ENCODE results near the gene ZC3H6. TPM values are rescaled to one million over a fixed set of nuclear protein-coding genes. Genes with fewer than 3 reads are reported as not detected.

The ZC3H6 gene
- total RNA-seq, 1 donor: 3.0 TPM

- no peak for DNase-seq (ENCODE audit: low read depth)
- no peak overlapping the region for H3K4me3 ChIP-seq (ENCODE audit: low read depth, low read length)
- TF ChIP-seq, protein P1, sequence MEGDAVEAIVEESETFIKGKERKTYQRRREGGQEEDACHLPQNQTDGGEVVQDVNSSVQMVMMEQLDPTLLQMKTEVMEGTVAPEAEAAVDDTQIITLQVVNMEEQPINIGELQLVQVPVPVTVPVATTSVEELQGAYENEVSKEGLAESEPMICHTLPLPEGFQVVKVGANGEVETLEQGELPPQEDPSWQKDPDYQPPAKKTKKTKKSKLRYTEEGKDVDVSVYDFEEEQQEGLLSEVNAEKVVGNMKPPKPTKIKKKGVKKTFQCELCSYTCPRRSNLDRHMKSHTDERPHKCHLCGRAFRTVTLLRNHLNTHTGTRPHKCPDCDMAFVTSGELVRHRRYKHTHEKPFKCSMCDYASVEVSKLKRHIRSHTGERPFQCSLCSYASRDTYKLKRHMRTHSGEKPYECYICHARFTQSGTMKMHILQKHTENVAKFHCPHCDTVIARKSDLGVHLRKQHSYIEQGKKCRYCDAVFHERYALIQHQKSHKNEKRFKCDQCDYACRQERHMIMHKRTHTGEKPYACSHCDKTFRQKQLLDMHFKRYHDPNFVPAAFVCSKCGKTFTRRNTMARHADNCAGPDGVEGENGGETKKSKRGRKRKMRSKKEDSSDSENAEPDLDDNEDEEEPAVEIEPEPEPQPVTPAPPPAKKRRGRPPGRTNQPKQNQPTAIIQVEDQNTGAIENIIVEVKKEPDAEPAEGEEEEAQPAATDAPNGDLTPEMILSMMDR (IDR thresholded peaks at IDR 0.05; ENCODE audit: insufficient read depth, low read depth, low read length): no peak
These were observed 29.7 kb downstream of the ZC3H6 start for GRCh38 chr2:112305132-112305531.

DNA sequence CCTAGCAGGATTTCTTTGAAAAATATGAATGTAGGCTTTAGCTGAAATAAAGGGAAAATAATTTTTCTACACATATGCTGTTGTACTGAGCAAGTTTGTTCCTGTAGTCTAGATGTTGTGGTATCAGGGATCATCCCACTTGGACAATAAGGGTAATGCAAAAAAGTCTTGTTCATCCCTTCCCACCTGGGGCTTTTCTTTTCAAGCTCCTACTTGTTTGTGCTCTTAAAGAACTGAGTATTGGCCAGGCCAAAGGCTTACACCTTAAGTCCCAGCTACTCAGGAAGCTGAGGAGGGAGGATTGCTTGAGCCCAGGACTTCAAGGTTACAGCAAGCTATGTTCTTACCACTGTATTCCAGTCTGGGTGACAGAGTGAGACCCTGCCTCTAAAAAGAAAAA, 35.5 kb downstream of the ZC3H6 start:
- no peak overlapping the region for H3K4me3 ChIP-seq (ENCODE audit: low read depth, low read length)
- no peak for DNase-seq (ENCODE audit: low read depth)
- TF ChIP-seq, protein P1 (IDR thresholded peaks at IDR 0.05; ENCODE audit: insufficient read depth, low read depth, low read length): no peak

- DNase-seq (ENCODE audit: low read depth): no peak
- H3K4me3 ChIP-seq (ENCODE audit: low read depth, low read length): no peak overlapping the region
- TF ChIP-seq, protein P1 (IDR thresholded peaks at IDR 0.05; ENCODE audit: insufficient read depth, low read depth, low read length): no peak
These were observed 36.5 kb downstream of the ZC3H6 start for GRCh38 chr2:112311932-112312331.

DNA sequence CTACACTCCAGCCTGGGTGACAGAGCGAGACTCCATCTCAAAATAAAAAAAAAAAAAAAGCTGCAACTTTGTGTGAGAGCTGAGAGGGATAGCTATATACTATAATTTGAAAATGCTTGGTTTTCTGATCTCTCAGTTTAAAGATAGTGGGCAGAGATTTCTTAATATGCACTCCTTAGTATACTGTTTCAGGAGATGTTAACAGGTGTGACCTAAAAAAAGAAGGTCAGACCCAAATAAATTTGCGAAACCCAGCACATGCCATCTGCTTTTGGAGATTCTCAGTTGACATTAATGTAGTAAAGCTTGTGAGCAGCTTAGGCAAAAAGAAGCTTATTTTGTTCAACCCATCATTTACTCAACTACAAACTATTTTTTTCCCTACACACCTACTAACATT, 37.4 kb downstream of the ZC3H6 start:
- TF ChIP-seq, protein P1 (IDR thresholded peaks at IDR 0.05; ENCODE audit: insufficient read depth, low read depth, low read length): no peak
- no peak for DNase-seq (ENCODE audit: low read depth)
- no peak overlapping the region for H3K4me3 ChIP-seq (ENCODE audit: low read depth, low read length)

DNA sequence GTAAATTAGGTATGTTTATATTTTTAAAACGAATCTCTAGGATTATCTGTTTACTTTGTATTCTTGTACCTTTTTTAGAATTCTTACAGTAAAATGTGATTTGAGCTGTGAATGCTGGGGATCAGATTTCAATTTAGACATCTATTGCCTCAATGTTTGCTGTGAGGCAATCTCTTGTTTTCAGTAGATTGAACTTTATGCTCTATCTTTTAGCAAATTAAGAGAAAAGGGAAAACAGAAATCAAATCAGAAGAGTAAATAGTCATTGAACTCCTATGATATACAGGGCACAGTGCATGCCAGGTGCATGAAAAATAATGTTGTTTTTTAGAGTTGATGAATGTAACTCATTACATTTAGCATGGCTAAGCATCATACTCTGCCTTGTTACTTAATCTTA, 39.5 kb downstream of the ZC3H6 start:
- TF ChIP-seq, protein P1 (IDR thresholded peaks at IDR 0.05; ENCODE audit: insufficient read depth, low read depth, low read length): no peak
- peak; percentile 21 for DNase-seq (ENCODE audit: low read depth)
- H3K4me3 ChIP-seq (ENCODE audit: low read depth, low read length): no peak overlapping the region

GRCh38 chr2:112317303-112318158, 42.1 kb downstream of the ZC3H6 start:
- DNase-seq (ENCODE audit: low read depth): peak; percentile 5
- TF ChIP-seq, protein P1 (IDR thresholded peaks at IDR 0.05; ENCODE audit: insufficient read depth, low read depth, low read length): no peak
- no peak overlapping the region for H3K4me3 ChIP-seq (ENCODE audit: low read depth, low read length)
